ENCODE data around the gene JMJD1C. TPM values are rescaled to one million over a fixed set of nuclear protein-coding genes. Genes with fewer than 3 reads are reported as not detected.
"Not testable (repeated sequence)": the region's sequence is repeated elsewhere in the genome, so short reads cannot be mapped to it uniquely, and the experiment has no call there.

The JMJD1C gene
- total RNA-seq, 1 donor from 2014 or later: 123 TPM

GRCh38 chr10:63366933-63367332 lies 98.8 kb downstream of the JMJD1C start:
- DNase-seq (ENCODE audit: extremely low read depth, low read depth, low spot score): no peak

GRCh38 chr10:63365976-63366765 lies 99.6 kb downstream of the JMJD1C start:
- DNase-seq (ENCODE audit: extremely low read depth, low read depth, low spot score): no peak

GRCh38 chr10:63364918-63365317 lies 100.9 kb downstream of the JMJD1C start:
- DNase-seq (ENCODE audit: extremely low read depth, low read depth, low spot score): no peak

GRCh38 chr10:63363951-63364350 lies 101.8 kb downstream of the JMJD1C start:
- no peak for DNase-seq (ENCODE audit: extremely low read depth, low read depth, low spot score)

GRCh38 chr10:63355682-63356081 lies 110.1 kb downstream of the JMJD1C start:
- DNase-seq (ENCODE audit: extremely low read depth, low read depth, low spot score): no peak

- DNase-seq (ENCODE audit: extremely low read depth, low read depth, low spot score): no peak
Measured at GRCh38 chr10:63352976-63353375, 112.8 kb downstream of the JMJD1C start.

GRCh38 chr10:63348245-63348850 lies 117.4 kb downstream of the JMJD1C start:
- DNase-seq (ENCODE audit: extremely low read depth, low read depth, low spot score): no peak

GRCh38 chr10:63346015-63346441 lies 119.7 kb downstream of the JMJD1C start:
- no peak for DNase-seq (ENCODE audit: extremely low read depth, low read depth, low spot score)

- no peak for DNase-seq (ENCODE audit: extremely low read depth, low read depth, low spot score)
Measured at GRCh38 chr10:63344269-63344668, 121.5 kb downstream of the JMJD1C start.

GRCh38 chr10:63343476-63343875 lies 122.3 kb downstream of the JMJD1C start:
- DNase-seq (ENCODE audit: extremely low read depth, low read depth, low spot score): no peak

GRCh38 chr10:63339640-63340039 lies 126.1 kb downstream of the JMJD1C start:
- DNase-seq (ENCODE audit: extremely low read depth, low read depth, low spot score): not testable (repeated sequence)

GRCh38 chr10:63337455-63338251 lies 128.1 kb downstream of the JMJD1C start:
- DNase-seq (ENCODE audit: extremely low read depth, low read depth, low spot score): no peak

- DNase-seq (ENCODE audit: extremely low read depth, low read depth, low spot score): no peak
Measured at GRCh38 chr10:63331586-63331985, 134.2 kb downstream of the JMJD1C start.

- no peak for DNase-seq (ENCODE audit: extremely low read depth, low read depth, low spot score)
Measured at GRCh38 chr10:63324495-63324854, 141.3 kb downstream of the JMJD1C start.

GRCh38 chr10:63323701-63324494 lies 141.9 kb downstream of the JMJD1C start:
- no peak for DNase-seq (ENCODE audit: extremely low read depth, low read depth, low spot score)

GRCh38 chr10:63320683-63321082 lies 145.1 kb downstream of the JMJD1C start:
- DNase-seq (ENCODE audit: extremely low read depth, low read depth, low spot score): no peak

- DNase-seq (ENCODE audit: extremely low read depth, low read depth, low spot score): no peak
Measured at GRCh38 chr10:63319231-63319630, 146.5 kb downstream of the JMJD1C start.

GRCh38 chr10:63318491-63318890 lies 147.3 kb downstream of the JMJD1C start:
- no peak for DNase-seq (ENCODE audit: extremely low read depth, low read depth, low spot score)

- DNase-seq (ENCODE audit: extremely low read depth, low read depth, low spot score): no peak
Measured at GRCh38 chr10:63314020-63314419, 151.8 kb downstream of the JMJD1C start.

- DNase-seq (ENCODE audit: extremely low read depth, low read depth, low spot score): no peak
Measured at GRCh38 chr10:63313066-63313717, 152.6 kb downstream of the JMJD1C start.
